Endometrial microvascular endothelial cells (primary cell): ENCODE data around the gene ACTBL2. TPM values are rescaled to one million over a fixed set of nuclear protein-coding genes. Genes with fewer than 3 reads are reported as not detected.

ENCODE experiments used
- in situ Hi-C: cut with HindIII; loops from 2 replicates; pipeline ENCODE4 v1.10.0; 2017; ENCODE audit warnings: low sequenced_read_pairs, low pct_unique_long_range_greater_than_20kb; ENCODE audit errors: inconsistent ontology term
- total RNA-seq: library from RNA; depleted of rRNA; stranded (reverse); fragments of >200 nt; gene quantifications from one replicate; pipeline ENCODE4 v1.2.3, GENCODE V29; 2015; ENCODE audit errors: inconsistent ontology term

Gene ACTBL2
- total RNA-seq, 1 donor from 2014 or later: not detected

DNA sequence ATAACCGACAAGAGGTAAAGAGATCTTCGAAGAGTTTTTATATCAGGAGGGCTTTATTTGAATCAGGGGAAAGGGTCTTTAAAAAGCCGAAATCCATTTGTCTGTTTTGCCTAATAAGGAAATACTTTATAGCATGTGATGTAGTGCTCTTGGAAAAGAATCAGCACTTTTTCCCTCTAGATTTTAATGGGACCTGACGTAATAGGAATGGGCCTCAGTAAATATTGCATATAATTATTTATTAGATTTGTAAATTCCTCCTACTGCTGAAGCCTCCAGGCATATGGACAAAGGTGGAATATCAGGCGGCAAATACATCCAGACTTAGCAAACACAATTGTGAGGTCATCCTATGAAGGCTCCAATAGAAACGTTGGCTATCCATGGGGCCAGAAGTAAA lies 50.9 kb downstream of the ACTBL2 start:
- in situ Hi-C loops: no loop called here
